Activated T-helper 2 cell treated with anti-CD3 and anti-CD28 coated beads, Interferon-gamma antibody, Interleukin-2, Interleukin-4, amounts not matched to agents 10 μg/mL and 5 μg/mL and 100 μg/mL, durations not matched to agents 14 hours and 24 hours and 36 hours (primary cell): ENCODE data around the gene GAL. TPM values are rescaled to one million over a fixed set of nuclear protein-coding genes. Genes with fewer than 3 reads are reported as not detected.

Source experiments
- DNase-seq: peaks from one replicate; pipeline ENCODE4 v3.0.0; 2021; ENCODE audit warnings: low spot score
- H3K27ac Mint-ChIP-seq: one replicate; pipeline ENCODE4 v1.8.0; 2021; ENCODE audit warnings: mixed read lengths
- H3K27me3 Mint-ChIP-seq: one replicate; pipeline ENCODE4 v1.8.0; 2021; ENCODE audit warnings: low read depth, mixed read lengths
- H3K36me3 Mint-ChIP-seq: one replicate; pipeline ENCODE4 v1.8.0; 2021; ENCODE audit warnings: low read depth, mixed read lengths
- H3K4me1 Mint-ChIP-seq: one replicate; pipeline ENCODE4 v1.8.0; 2021; ENCODE audit warnings: low read depth, mixed read lengths
- H3K4me3 Mint-ChIP-seq: one replicate; pipeline ENCODE4 v1.8.0; 2021; ENCODE audit warnings: low read depth, mild to moderate bottlenecking, moderate library complexity, mixed read lengths
- H3K9me3 Mint-ChIP-seq: one replicate; pipeline ENCODE4 v1.8.0; 2021; ENCODE audit warnings: mixed read lengths
- intact Hi-C: fragments of 100-400 bp; cut with micrococcal nuclease; formaldehyde crosslinking; loops from one replicate; pipeline ENCODE4 v1.15.1; 2023
- total RNA-seq: library from RNA; stranded (reverse); gene quantifications from 2 replicates; pipeline ENCODE4 v1.2.3, GENCODE V29; 2022

GAL gene
- total RNA-seq, 1 donor from 2014 or later: 0.84 TPM

DNA sequence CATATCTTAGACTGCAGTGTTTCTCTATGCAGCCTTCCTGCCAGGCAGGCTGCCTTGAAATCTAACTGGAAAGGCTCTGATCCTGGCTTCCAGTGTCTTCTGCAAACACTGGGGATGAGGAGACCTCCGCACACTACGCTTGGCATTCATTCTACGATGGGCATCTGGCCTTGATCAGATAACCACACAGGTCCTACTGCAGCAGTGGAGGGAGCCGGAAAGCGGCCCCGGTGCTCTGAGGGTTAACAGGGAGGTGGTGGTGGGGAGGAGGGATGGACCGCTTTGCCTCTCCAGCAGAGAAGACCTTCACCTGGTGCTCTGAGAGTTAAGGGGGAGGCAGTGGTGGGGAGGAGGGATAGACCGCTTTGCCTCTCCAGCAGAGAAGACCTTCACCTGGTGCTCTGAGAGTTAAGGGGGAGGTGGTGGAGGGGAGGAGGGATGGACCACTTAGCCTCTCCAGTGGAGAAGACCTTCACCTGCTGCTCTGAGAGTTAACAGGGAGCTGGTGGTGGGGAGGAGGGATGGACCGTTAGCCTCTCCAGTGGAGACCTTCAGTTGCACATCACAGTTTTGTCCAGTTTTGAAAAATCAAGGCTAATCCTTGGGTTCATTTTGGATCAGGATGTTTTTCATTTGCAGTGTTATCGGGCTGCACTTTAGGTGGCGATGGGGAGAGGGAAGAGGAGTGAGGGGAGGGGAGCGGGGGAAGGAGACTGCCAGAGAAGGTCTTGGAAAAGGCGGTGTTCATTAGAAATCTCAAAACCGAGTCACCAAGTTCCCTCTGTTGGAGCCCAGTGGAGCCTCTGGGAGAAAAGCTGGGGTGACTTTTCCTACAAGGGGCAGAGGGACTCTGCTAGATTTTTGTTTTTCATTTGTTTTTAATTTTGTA is 5.6 kb downstream of the GAL start:
- intact Hi-C loops: no loop called here

GRCh38 chr11:68690671-68691401 is 6.5 kb downstream of the GAL start:
- peak; percentile 19 for DNase-seq
- H3K9me3 Mint-ChIP-seq: no peaks in the 10 kb centered on the region
- no peak overlapping the region for H3K4me3 Mint-ChIP-seq
- H3K27ac Mint-ChIP-seq: no peak overlapping the region
- intact Hi-C loops: no loop called here
- no peaks in the 10 kb centered on the region for H3K36me3 Mint-ChIP-seq
- H3K27me3 Mint-ChIP-seq: peaks cover 54% of the 10 kb centered on the region
- H3K4me1 Mint-ChIP-seq: peaks cover 18% of the 10 kb centered on the region

More for the DNA sequence above, 5.6 kb downstream of the GAL start:
- no peaks in the 10 kb centered on the region for H3K36me3 Mint-ChIP-seq
- H3K4me3 Mint-ChIP-seq: no peak overlapping the region
- peaks cover 18% of the 10 kb centered on the region for H3K4me1 Mint-ChIP-seq
- DNase-seq: no peak
- H3K9me3 Mint-ChIP-seq: no peaks in the 10 kb centered on the region
- H3K27me3 Mint-ChIP-seq: peaks cover 60% of the 10 kb centered on the region
- no peak overlapping the region for H3K27ac Mint-ChIP-seq

GRCh38 chr11:68691402-68691784 is 7.0 kb downstream of the GAL start:
- intact Hi-C loops: no loop called here
- H3K4me3 Mint-ChIP-seq: no peak overlapping the region
- no peak overlapping the region for H3K27ac Mint-ChIP-seq
- no peak for DNase-seq
- H3K27me3 Mint-ChIP-seq: peaks cover 54% of the 10 kb centered on the region
- H3K36me3 Mint-ChIP-seq: no peaks in the 10 kb centered on the region
- H3K4me1 Mint-ChIP-seq: peaks cover 18% of the 10 kb centered on the region
- H3K9me3 Mint-ChIP-seq: peaks cover 4% of the 10 kb centered on the region

GRCh38 chr11:68692115-68692514 is 7.8 kb downstream of the GAL start:
- Mint-ChIP-seq H3K4me3 (no peak overlapping the region), H3K27me3 (peaks cover 51% of the 10 kb centered on the region), H3K9me3 (peaks cover 6% of the 10 kb centered on the region), H3K4me1 (peaks cover 18% of the 10 kb centered on the region), H3K36me3 (no peaks in the 10 kb centered on the region), H3K27ac (no peak overlapping the region)
- no peak for DNase-seq
- intact Hi-C loops: no loop called here

DNA sequence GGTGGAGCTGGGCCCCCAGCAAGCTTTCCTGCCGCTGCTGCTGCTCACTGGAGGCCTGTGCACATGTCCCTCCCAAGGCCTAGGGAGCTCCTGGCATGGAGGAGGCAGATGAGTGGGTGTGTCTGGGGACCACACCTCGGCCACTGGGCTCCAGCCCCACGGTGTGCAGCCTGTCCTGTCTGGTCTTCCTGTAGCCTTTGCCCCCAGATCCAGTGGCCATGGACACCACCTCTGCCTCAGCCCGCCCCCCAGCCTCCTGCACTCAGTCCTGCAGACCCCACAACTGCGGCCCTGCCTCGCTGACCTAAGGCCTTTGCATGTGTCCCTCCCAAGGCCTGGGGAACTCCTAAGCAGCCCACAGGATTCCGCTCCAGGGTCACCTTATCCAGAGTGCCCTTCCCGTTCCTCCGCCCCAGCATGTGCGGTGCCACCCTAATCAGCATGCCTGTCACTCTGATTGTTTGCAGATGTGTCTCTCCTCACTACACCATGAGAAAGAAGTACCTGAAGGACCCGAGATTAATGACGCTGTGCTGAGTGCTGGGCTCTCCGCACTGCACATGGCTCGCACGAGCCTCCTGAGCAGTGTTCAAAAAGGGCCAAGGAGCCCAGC is 8.6 kb downstream of the GAL start:
- intact Hi-C loops: no loop called here
- H3K27ac Mint-ChIP-seq: no peak overlapping the region
- no peak for DNase-seq
- H3K9me3 Mint-ChIP-seq: peaks cover 6% of the 10 kb centered on the region
- H3K4me3 Mint-ChIP-seq: no peak overlapping the region
- peaks cover 46% of the 10 kb centered on the region for H3K27me3 Mint-ChIP-seq
- peaks cover 18% of the 10 kb centered on the region for H3K4me1 Mint-ChIP-seq
- no peaks in the 10 kb centered on the region for H3K36me3 Mint-ChIP-seq

DNA sequence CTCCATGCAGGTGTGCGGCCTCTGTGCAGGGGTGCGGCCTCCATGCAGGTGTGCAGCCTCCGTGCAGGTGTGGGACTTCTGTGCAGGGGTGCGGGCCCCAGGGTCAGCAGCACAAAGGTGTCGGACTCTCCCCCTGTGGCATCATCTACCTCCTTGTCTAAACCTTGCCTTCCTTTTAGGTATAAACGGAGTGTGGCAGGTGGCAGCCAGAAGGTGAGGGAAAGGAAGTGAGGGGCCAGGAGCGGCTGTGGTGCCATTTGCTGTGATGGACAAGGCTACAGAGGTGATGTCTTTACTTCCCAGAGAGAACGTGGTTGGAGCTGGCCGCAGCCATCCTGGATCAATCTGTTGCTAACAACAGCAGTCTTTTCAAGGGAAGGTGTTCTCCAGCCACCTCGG is 9.1 kb downstream of the GAL start:
- intact Hi-C loops: no loop called here
- peaks cover 44% of the 10 kb centered on the region for H3K27me3 Mint-ChIP-seq

GRCh38 chr11:68694431-68695297 is 10.3 kb downstream of the GAL start:
- Mint-ChIP-seq H3K27ac (no peak overlapping the region), H3K36me3 (no peaks in the 10 kb centered on the region), H3K27me3 (peaks cover 38% of the 10 kb centered on the region), H3K4me3 (no peak overlapping the region), H3K9me3 (peaks cover 6% of the 10 kb centered on the region), H3K4me1 (peaks cover 17% of the 10 kb centered on the region)
- intact Hi-C loops: no loop called here
- DNase-seq: no peak

More for the DNA sequence above, 9.1 kb downstream of the GAL start:
- Mint-ChIP-seq H3K9me3 (peaks cover 6% of the 10 kb centered on the region), H3K36me3 (no peaks in the 10 kb centered on the region), H3K4me3 (no peak overlapping the region), H3K4me1 (peaks cover 18% of the 10 kb centered on the region), H3K27ac (no peak overlapping the region)
- no peak for DNase-seq

GRCh38 chr11:68695531-68695930 is 11.2 kb downstream of the GAL start:
- Mint-ChIP-seq H3K27ac (no peak overlapping the region), H3K36me3 (no peaks in the 10 kb centered on the region), H3K9me3 (peaks cover 6% of the 10 kb centered on the region), H3K27me3 (peaks cover 32% of the 10 kb centered on the region), H3K4me1 (peaks cover 9% of the 10 kb centered on the region), H3K4me3 (no peak overlapping the region)
- intact Hi-C loops: no loop called here
- no peak for DNase-seq

- intact Hi-C loops: no loop called here
- H3K36me3 Mint-ChIP-seq: no peaks in the 10 kb centered on the region
- no peak overlapping the region for H3K4me3 Mint-ChIP-seq
- no peak overlapping the region for H3K27ac Mint-ChIP-seq
- no peaks in the 10 kb centered on the region for H3K4me1 Mint-ChIP-seq
- no peak for DNase-seq
- peaks cover 30% of the 10 kb centered on the region for H3K27me3 Mint-ChIP-seq
- H3K9me3 Mint-ChIP-seq: peaks cover 6% of the 10 kb centered on the region
These were observed 14.6 kb downstream of the GAL start for GRCh38 chr11:68698993-68699392.

GRCh38 chr11:68704887-68705286 is 20.5 kb downstream of the GAL start:
- H3K27me3 Mint-ChIP-seq: peaks cover 6% of the 10 kb centered on the region
- intact Hi-C loops: no loop called here
- no peaks in the 10 kb centered on the region for H3K9me3 Mint-ChIP-seq
- H3K27ac Mint-ChIP-seq: no peak overlapping the region
- H3K4me3 Mint-ChIP-seq: no peak overlapping the region
- no peak for DNase-seq
- no peaks in the 10 kb centered on the region for H3K4me1 Mint-ChIP-seq
- no peaks in the 10 kb centered on the region for H3K36me3 Mint-ChIP-seq

DNA sequence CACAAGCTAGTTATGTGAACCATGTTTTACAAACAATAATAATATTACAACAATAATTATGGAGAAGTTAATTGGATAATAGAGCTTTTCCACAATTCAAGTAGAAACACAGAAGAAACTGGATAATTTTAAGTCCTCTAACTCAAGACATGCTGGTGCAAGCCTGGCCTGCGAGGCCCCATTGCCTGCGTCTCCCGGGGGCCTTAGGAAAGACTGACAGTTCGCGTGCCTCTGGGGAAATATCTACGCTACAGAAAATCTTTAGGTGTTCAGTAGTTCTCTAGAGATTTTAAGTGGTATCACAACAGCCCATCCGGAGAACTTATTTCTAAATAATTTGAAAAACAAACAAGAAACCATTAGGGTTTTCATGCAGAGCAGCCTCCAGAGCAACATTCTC is 23.2 kb downstream of the GAL start:
- Mint-ChIP-seq H3K4me1 (no peaks in the 10 kb centered on the region), H3K9me3 (no peaks in the 10 kb centered on the region), H3K4me3 (no peak overlapping the region), H3K36me3 (no peaks in the 10 kb centered on the region), H3K27me3 (peaks cover 3% of the 10 kb centered on the region), H3K27ac (no peak overlapping the region)
- intact Hi-C loops: no loop called here
- DNase-seq: no peak

DNA sequence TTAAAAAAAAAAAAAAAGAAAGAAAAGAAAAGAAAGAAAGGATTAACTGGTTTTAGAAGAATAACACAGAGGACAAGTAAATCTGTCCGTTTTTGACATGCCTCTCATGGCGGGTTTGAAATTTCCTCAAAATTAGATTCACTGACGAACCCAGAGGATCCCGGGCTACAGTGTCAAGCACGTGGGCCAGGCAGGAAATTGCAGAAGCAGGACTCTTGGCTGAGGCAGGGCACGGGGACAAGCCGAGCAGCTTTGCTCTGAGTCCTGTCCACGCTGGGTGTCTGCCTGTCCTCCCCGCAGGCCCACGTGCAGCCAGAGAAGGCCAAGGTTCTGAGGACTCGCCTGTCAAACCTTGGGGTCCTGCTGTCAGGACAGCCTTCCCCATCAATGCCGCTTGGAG is 24.7 kb downstream of the GAL start:
- no peak for DNase-seq
- Mint-ChIP-seq H3K27me3 (no peaks in the 10 kb centered on the region), H3K4me3 (no peak overlapping the region), H3K4me1 (no peaks in the 10 kb centered on the region), H3K36me3 (no peaks in the 10 kb centered on the region), H3K9me3 (no peaks in the 10 kb centered on the region), H3K27ac (no peak overlapping the region)
- intact Hi-C loops: no loop called here
